ENCODE data around the gene SERTAD1.
"Not testable (repeated sequence)": the region's sequence is repeated elsewhere in the genome, so short reads cannot be mapped to it uniquely, and the experiment has no call there.

The SERTAD1 gene

GRCh38 chr19:40425450-40426287 lies at the start of gene SERTAD1:
TSS of gene SERTAD1 (minus strand) at chr19:40425992. CDS start at chr19:40423546, 2,446 bp downstream.
- peak; percentile 98 for DNase-seq (ENCODE audit: low read depth)

GRCh38 chr19:40474737-40475136 lies 48.9 kb upstream of the SERTAD1 start:
- DNase-seq (ENCODE audit: low read depth): no peak

- no peak for DNase-seq (ENCODE audit: low read depth)
Observed at GRCh38 chr19:40472516-40472915, 46.7 kb upstream of the SERTAD1 start.

- no peak for DNase-seq (ENCODE audit: low read depth)
Observed at GRCh38 chr19:40471111-40471510, 45.3 kb upstream of the SERTAD1 start.

- no peak for DNase-seq (ENCODE audit: low read depth)
Observed at GRCh38 chr19:40469011-40469410, 43.2 kb upstream of the SERTAD1 start.

- DNase-seq (ENCODE audit: low read depth): no peak
Observed at GRCh38 chr19:40466985-40467734, 41.4 kb upstream of the SERTAD1 start, which contains the start of gene SPTBN4. TSS of gene SPTBN4 (plus strand) at chr19:40467001. CDS start at chr19:40472622, 5,621 bp downstream.

GRCh38 chr19:40466219-40466984 lies 40.6 kb upstream of the SERTAD1 start:
- DNase-seq (ENCODE audit: low read depth): no peak

- peak; percentile 99 for DNase-seq (ENCODE audit: low read depth)
Observed at GRCh38 chr19:40465557-40466218, 39.9 kb upstream of the SERTAD1 start, which contains the start of gene BLVRB. TSS of gene BLVRB (minus strand) at chr19:40465745. CDS start at chr19:40465688, 57 bp downstream.

GRCh38 chr19:40465025-40465556 lies 39.3 kb upstream of the SERTAD1 start:
- no peak for DNase-seq (ENCODE audit: low read depth)

- DNase-seq (ENCODE audit: low read depth): peak; percentile 68
Observed at GRCh38 chr19:40464059-40465024, 38.5 kb upstream of the SERTAD1 start.

- DNase-seq (ENCODE audit: low read depth): not testable (repeated sequence)
Observed at GRCh38 chr19:40463587-40464037, 37.8 kb upstream of the SERTAD1 start.

- DNase-seq (ENCODE audit: low read depth): no peak
Observed at GRCh38 chr19:40461669-40462221, 36.0 kb upstream of the SERTAD1 start.

- DNase-seq (ENCODE audit: low read depth): no peak
Observed at GRCh38 chr19:40460185-40460584, 34.4 kb upstream of the SERTAD1 start.

- DNase-seq (ENCODE audit: low read depth): no peak
Observed at GRCh38 chr19:40458597-40458974, 32.8 kb upstream of the SERTAD1 start.

GRCh38 chr19:40457953-40458596 lies 32.3 kb upstream of the SERTAD1 start:
- no peak for DNase-seq (ENCODE audit: low read depth)

- DNase-seq (ENCODE audit: low read depth): no peak
Observed at GRCh38 chr19:40457048-40457447, 31.3 kb upstream of the SERTAD1 start.

GRCh38 chr19:40453943-40454342 lies 28.2 kb upstream of the SERTAD1 start:
- DNase-seq (ENCODE audit: low read depth): not testable (repeated sequence)

GRCh38 chr19:40453151-40453735 lies 27.5 kb upstream of the SERTAD1 start:
- no peak for DNase-seq (ENCODE audit: low read depth)

GRCh38 chr19:40452016-40452415 lies 26.2 kb upstream of the SERTAD1 start:
- no peak for DNase-seq (ENCODE audit: low read depth)

All from fibroblast of the conjunctiva (primary cell).